Measurements from ENCODE around the gene TOX4.

TOX4 gene

GRCh38 chr14:21503376-21503775 is 26.4 kb downstream of the TOX4 start:
- H3K9me3 ChIP-seq (ENCODE audit: insufficient read depth, low read length) = no peaks in the 10 kb centered on the region
- 0 out of 2 replicates have a peak, but pooled peaks cover 1% of the 10 kb centered on the region for H4K20me1 ChIP-seq (ENCODE audit: low read depth, low read length)
- peaks cover 38% of the 10 kb centered on the region for H3K79me2 ChIP-seq (ENCODE audit: insufficient read depth, low read length)
- H3K4me3 ChIP-seq (ENCODE audit: insufficient read depth, low read length, poor library complexity, severe bottlenecking) = no peak overlapping the region
- no peak overlapping the region for H3K27ac ChIP-seq (ENCODE audit: low read depth, low read length)
- H2AFZ ChIP-seq (ENCODE audit: low read depth, low read length, severe bottlenecking) = no peak overlapping the region
- no peak overlapping the region for H3K9ac ChIP-seq (ENCODE audit: low read length)
- TF ChIP-seq CTCF (IDR thresholded peaks at IDR 0.05; ENCODE audit: insufficient read depth, low read length, poor library complexity, severe bottlenecking) (no peak), EZH2phosphoT487 (conservative IDR thresholded peaks at IDR 0.05; ENCODE audit: low read length) (no peak)
- peaks cover 7% of the 10 kb centered on the region for H3F3A ChIP-seq (ENCODE audit: insufficient read depth)
- no peak overlapping the region for H3K4me2 ChIP-seq (ENCODE audit: low read depth, low read length, poor library complexity, severe bottlenecking)
- H3K36me3 ChIP-seq (ENCODE audit: low read length) = peaks cover 21% of the 10 kb centered on the region
- no peaks in the 10 kb centered on the region for H3K27me3 ChIP-seq (ENCODE audit: low read length)
- no peaks in the 10 kb centered on the region for H3K9me2 ChIP-seq (replicated peaks; ENCODE audit: insufficient read depth, low read length)

- Histone ChIP-seq H3K27ac (ENCODE audit: low read depth, low read length) (no peak overlapping the region), H3K9me3 (ENCODE audit: insufficient read depth, low read length) (no peaks in the 10 kb centered on the region), H3K79me2 (ENCODE audit: insufficient read depth, low read length) (peaks cover 55% of the 10 kb centered on the region), H3K36me3 (ENCODE audit: low read length) (peaks cover 10% of the 10 kb centered on the region; the same call in 1 of the 2 replicates), H3K9ac (ENCODE audit: low read length) (no peak overlapping the region), H3K9me2 (replicated peaks; ENCODE audit: insufficient read depth, low read length) (no peaks in the 10 kb centered on the region), H4K20me1 (ENCODE audit: low read depth, low read length) (no peaks in the 10 kb centered on the region), H3F3A (ENCODE audit: insufficient read depth) (no peaks in the 10 kb centered on the region), H3K4me3 (ENCODE audit: insufficient read depth, low read length, poor library complexity, severe bottlenecking) (no peak overlapping the region), H3K4me2 (ENCODE audit: low read depth, low read length, poor library complexity, severe bottlenecking) (no peak overlapping the region), H3K27me3 (ENCODE audit: low read length) (no peaks in the 10 kb centered on the region), H2AFZ (ENCODE audit: low read depth, low read length, severe bottlenecking) (no peak overlapping the region)
- TF ChIP-seq CTCF (IDR thresholded peaks at IDR 0.05; ENCODE audit: insufficient read depth, low read length, poor library complexity, severe bottlenecking) (no peak), EZH2phosphoT487 (conservative IDR thresholded peaks at IDR 0.05; ENCODE audit: low read length) (no peak)
Observed at GRCh38 chr14:21505012-21505553, 28.1 kb downstream of the TOX4 start.

GRCh38 chr14:21506557-21506956 is 29.6 kb downstream of the TOX4 start:
- Histone ChIP-seq H3K9me3 (ENCODE audit: insufficient read depth, low read length) (no peaks in the 10 kb centered on the region), H3K4me3 (ENCODE audit: insufficient read depth, low read length, poor library complexity, severe bottlenecking) (no peak overlapping the region), H3K9me2 (replicated peaks; ENCODE audit: insufficient read depth, low read length) (no peaks in the 10 kb centered on the region), H3K27me3 (ENCODE audit: low read length) (no peaks in the 10 kb centered on the region), H4K20me1 (ENCODE audit: low read depth, low read length) (no peaks in the 10 kb centered on the region), H3K27ac (ENCODE audit: low read depth, low read length) (no peak overlapping the region), H3K79me2 (ENCODE audit: insufficient read depth, low read length) (peaks cover 66% of the 10 kb centered on the region), H3F3A (ENCODE audit: insufficient read depth) (no peaks in the 10 kb centered on the region), H3K36me3 (ENCODE audit: low read length) (peaks cover 5% of the 10 kb centered on the region; the same call in 1 of the 2 replicates), H3K4me2 (ENCODE audit: low read depth, low read length, poor library complexity, severe bottlenecking) (no peak overlapping the region), H2AFZ (ENCODE audit: low read depth, low read length, severe bottlenecking) (no peak overlapping the region), H3K9ac (ENCODE audit: low read length) (no peak overlapping the region)
- TF ChIP-seq EZH2phosphoT487 (conservative IDR thresholded peaks at IDR 0.05; ENCODE audit: low read length) (no peak), CTCF (IDR thresholded peaks at IDR 0.05; ENCODE audit: insufficient read depth, low read length, poor library complexity, severe bottlenecking) (no peak)
